ENCODE measurements around the gene HNMT. TPM values are rescaled to one million over a fixed set of nuclear protein-coding genes. Genes with fewer than 3 reads are reported as not detected.
"Not testable (repeated sequence)": the region's sequence is repeated elsewhere in the genome, so short reads cannot be mapped to it uniquely, and the experiment has no call there.

Gene HNMT
- total and polyA plus RNA-seq, 5 experiments from 2014 or later, result 0.11 to 0.46 (median 0.34) TPM; not detected in 2

- POLR2A ChIA-PET, result no interaction called here
- Mint-ChIP-seq H3K27ac (no peak overlapping the region), H3K27me3 (peaks cover 1 to 18% (median 9%) of the 10 kb centered on the region in 5 donors), H3K4me3 (no peak overlapping the region), H3K36me3 (no peaks in the 10 kb centered on the region), H3K9me3 (no peaks in the 10 kb centered on the region), H3K4me1 (no peaks in the 10 kb centered on the region)
- DNase-seq (no peak), ATAC-seq (no peak)
Observed at GRCh38 chr2:137968477-137969417, 4.5 kb downstream of the HNMT start.

- Mint-ChIP-seq H3K4me1 (no peaks in the 10 kb centered on the region), H3K36me3 (no peaks in the 10 kb centered on the region), H3K4me3 (no peak overlapping the region), H3K9me3 (no peaks in the 10 kb centered on the region), H3K27ac (no peak overlapping the region), H3K27me3 (peaks cover 1 to 18% (median 9%) of the 10 kb centered on the region in 5 donors)
- no peak for ATAC-seq
- DNase-seq, result no peak
- POLR2A ChIA-PET, result no interaction called here
Observed at GRCh38 chr2:137969418-137969765, 5.1 kb downstream of the HNMT start.

GRCh38 chr2:137969876-137970275 lies 5.6 kb downstream of the HNMT start:
- Mint-ChIP-seq H3K4me1 (no peaks in the 10 kb centered on the region), H3K9me3 (no peaks in the 10 kb centered on the region), H3K27me3 (peaks cover 1 to 18% (median 9%) of the 10 kb centered on the region in 5 donors), H3K27ac (no peak overlapping the region), H3K36me3 (no peaks in the 10 kb centered on the region), H3K4me3 (no peak overlapping the region)
- DNase-seq (no peak), ATAC-seq (no peak)
- POLR2A ChIA-PET, result no interaction called here

- H3K27ac Mint-ChIP-seq, H3K4me3 Mint-ChIP-seq, ATAC-seq, DNase-seq, POLR2A ChIA-PET, H3K9me3 Mint-ChIP-seq, H3K36me3 Mint-ChIP-seq, H3K4me1 Mint-ChIP-seq: not testable (repeated sequence)
- peaks cover 2 to 18% (median 9%) of the 10 kb centered on the region in 5 donors for H3K27me3 Mint-ChIP-seq
Observed at GRCh38 chr2:137971259-137971658, 7.0 kb downstream of the HNMT start.

GRCh38 chr2:137973280-137973679 lies 9.0 kb downstream of the HNMT start:
- Mint-ChIP-seq H3K4me3 (no peak overlapping the region), H3K27me3 (peaks cover 0 to 18% (median 9%) of the 10 kb centered on the region in 5 donors), H3K36me3 (no peaks in the 10 kb centered on the region), H3K4me1 (no peaks in the 10 kb centered on the region), H3K27ac (no peak overlapping the region), H3K9me3 (no peaks in the 10 kb centered on the region)
- DNase-seq (no peak), ATAC-seq (no peak)
- POLR2A ChIA-PET, result no interaction called here

- Mint-ChIP-seq H3K4me1 (no peaks in the 10 kb centered on the region), H3K4me3 (no peak overlapping the region), H3K36me3 (no peaks in the 10 kb centered on the region), H3K9me3 (no peaks in the 10 kb centered on the region), H3K27me3 (peaks cover 0 to 9% (median 0%) of the 10 kb centered on the region in 5 donors), H3K27ac (no peak overlapping the region)
- DNase-seq, result no peak
- ATAC-seq, result no peak
- POLR2A ChIA-PET, result no interaction called here
Observed at GRCh38 chr2:137975280-137976271, 11.3 kb downstream of the HNMT start.

- DNase-seq, result no peak
- H3K4me1 Mint-ChIP-seq, result no peaks in the 10 kb centered on the region
- H3K27ac Mint-ChIP-seq, result no peak overlapping the region
- H3K9me3 Mint-ChIP-seq, result no peaks in the 10 kb centered on the region
- no peak overlapping the region for H3K4me3 Mint-ChIP-seq
- POLR2A ChIA-PET, result no interaction called here
- no peaks in the 10 kb centered on the region for H3K36me3 Mint-ChIP-seq
- ATAC-seq, result no peak
- peaks cover 0 to 4% (median 2%) of the 10 kb centered on the region in 5 donors for H3K27me3 Mint-ChIP-seq
Observed at GRCh38 chr2:137976274-137976673, 12.0 kb downstream of the HNMT start.

- H3K27me3 Mint-ChIP-seq, result peaks cover 0 to 15% (median 3%) of the 10 kb centered on the region in 5 donors
- H3K4me3 Mint-ChIP-seq, result no peak overlapping the region
- H3K4me1 Mint-ChIP-seq, result no peaks in the 10 kb centered on the region
- ATAC-seq (no peak), DNase-seq (no peak)
- POLR2A ChIA-PET, result no interaction called here
- H3K36me3 Mint-ChIP-seq, result no peaks in the 10 kb centered on the region
- H3K9me3 Mint-ChIP-seq, result no peaks in the 10 kb centered on the region
- no peak overlapping the region for H3K27ac Mint-ChIP-seq
Observed at GRCh38 chr2:137977790-137978189, 13.5 kb downstream of the HNMT start.

- ATAC-seq (no peak), DNase-seq (no peak)
- Mint-ChIP-seq H3K27me3 (peaks cover 0 to 15% (median 1%) of the 10 kb centered on the region in 5 donors), H3K4me1 (no peaks in the 10 kb centered on the region), H3K27ac (no peak overlapping the region), H3K36me3 (no peaks in the 10 kb centered on the region), H3K4me3 (no peak overlapping the region), H3K9me3 (no peaks in the 10 kb centered on the region)
- POLR2A ChIA-PET, result no interaction called here
Observed at GRCh38 chr2:137980459-137980858, 16.2 kb downstream of the HNMT start.

- POLR2A ChIA-PET, result no interaction called here
- DNase-seq (no peak), ATAC-seq (no peak)
- Mint-ChIP-seq H3K27me3 (peaks cover 0 to 15% (median 0%) of the 10 kb centered on the region in 5 donors), H3K9me3 (no peaks in the 10 kb centered on the region), H3K36me3 (no peaks in the 10 kb centered on the region), H3K4me1 (no peaks in the 10 kb centered on the region), H3K27ac (no peak overlapping the region), H3K4me3 (no peak overlapping the region)
Observed at GRCh38 chr2:137981112-137981656, 16.9 kb downstream of the HNMT start.

GRCh38 chr2:137983581-137983980 lies 19.3 kb downstream of the HNMT start:
- ATAC-seq, result no peak
- H3K9me3 Mint-ChIP-seq, result peaks cover 0 to 3% (median 0%) of the 10 kb centered on the region in 9 donors

GRCh38 chr2:137986268-137986667 lies 22.0 kb downstream of the HNMT start:
- peaks cover 0 to 13% (median 2%) of the 10 kb centered on the region in 5 donors for H3K27me3 Mint-ChIP-seq
- no peaks in the 10 kb centered on the region for H3K36me3 Mint-ChIP-seq
- POLR2A ChIA-PET, result no interaction called here
- H3K9me3 Mint-ChIP-seq, result peaks cover 0 to 3% (median 0%) of the 10 kb centered on the region in 9 donors
- DNase-seq, result no peak
- no peaks in the 10 kb centered on the region for H3K4me1 Mint-ChIP-seq
- H3K4me3 Mint-ChIP-seq, result no peak overlapping the region
- H3K27ac Mint-ChIP-seq, result no peak overlapping the region
- ATAC-seq, result no peak

More at GRCh38 chr2:137983581-137983980, 19.3 kb downstream of the HNMT start:
- no peak for DNase-seq
- H3K4me3 Mint-ChIP-seq, result no peak overlapping the region
- peaks cover 0 to 15% (median 2%) of the 10 kb centered on the region in 5 donors for H3K27me3 Mint-ChIP-seq
- H3K36me3 Mint-ChIP-seq, result no peaks in the 10 kb centered on the region
- POLR2A ChIA-PET, result no interaction called here
- no peaks in the 10 kb centered on the region for H3K4me1 Mint-ChIP-seq
- peak overlapping the region in 1 of 10 donors; percentile 41 for H3K27ac Mint-ChIP-seq

Data from naive thymus-derived CD8-positive, alpha-beta T cell (primary cell).